Large intestine (tissue), 12 donors: ENCODE measurements around the gene CDKN1B. TPM values are rescaled to one million over a fixed set of nuclear protein-coding genes. Genes with fewer than 3 reads are reported as not detected.

Source experiments
- DNase-seq, 2 donors: peaks; one replicate each; pipeline versions ENCODE4 v3.0.0 to v3.0.0-alpha.2; 2013
- H3K27ac ChIP-seq: one replicate; pipeline ENCODE4 v1.5.1; 2013; ENCODE audit warnings: low read length
- H3K27me3 ChIP-seq: 2 replicates; pipeline ENCODE4 v1.6.1; 2013; ENCODE audit warnings: low read length; ENCODE audit not compliant: control insufficient read depth, insufficient read depth
- H3K36me3 ChIP-seq: 2 replicates; pipeline ENCODE4 v1.6.1; 2013; ENCODE audit warnings: low read length; ENCODE audit not compliant: control insufficient read depth, insufficient read depth
- H3K4me1 ChIP-seq: one replicate; pipeline ENCODE4 v1.6.1; 2013; ENCODE audit warnings: low read length; ENCODE audit not compliant: control insufficient read depth, insufficient read depth
- H3K4me3 ChIP-seq: one replicate; pipeline ENCODE4 v1.5.1; 2013; ENCODE audit warnings: low read length
- H3K9me3 ChIP-seq: one replicate; pipeline ENCODE4 v1.6.1; 2013; ENCODE audit warnings: mild to moderate bottlenecking, low read depth, low read length, moderate library complexity; ENCODE audit not compliant: control insufficient read depth
- WGBS: methylation state at CpG from one replicate; pipeline ENCODE4 v1.1.5; 2013; ENCODE audit warnings: low lambda C conversion rate; ENCODE audit not compliant: insufficient coverage; 5-methylcytosine and 5-hydroxymethylcytosine counted together
- long read RNA-seq, 11 donors: transcript quantifications; one replicate each; lab custom pipeline, GENCODE V29; 2026
- polyA plus RNA-seq: library from polyadenylated mRNA; unstranded; fragments of 120-200 nt; gene quantifications from one replicate; pipeline ENCODE4 v1.2.1, GENCODE V29; 2013

CDKN1B gene
- 85.9 TPM for polyA plus RNA-seq
- long read RNA-seq, donor 1, transcript CDKN1B-201 (3 exons, 2,657 nt), result major isoform, 18 of 18 reads
- long read RNA-seq, donor 1, partial matches to known transcripts, result 0 of 18 reads
- long read RNA-seq, donor 1, other reads (novel, unspliced or antisense), result 0 of 18 reads
- long read RNA-seq, donor 2, transcript CDKN1B-201 (3 exons, 2,657 nt), result major isoform, 29 of 40 reads
- long read RNA-seq, donor 2, partial matches to known transcripts, result 11 of 40 reads
- long read RNA-seq, donor 2, other reads (novel, unspliced or antisense), result 0 of 40 reads
- long read RNA-seq, donor 3, result 0 reads
- long read RNA-seq, donor 4, transcript CDKN1B-201 (3 exons, 2,657 nt), result major isoform, 6 of 6 reads
- long read RNA-seq, donor 4, partial matches to known transcripts, result 0 of 6 reads
- long read RNA-seq, donor 4, other reads (novel, unspliced or antisense), result 0 of 6 reads
- long read RNA-seq, donor 5, partial matches to known transcripts, result 0 of 4 reads
- long read RNA-seq, donor 5, other reads (novel, unspliced or antisense), result 0 of 4 reads
- long read RNA-seq, donor 6, transcript CDKN1B-201 (3 exons, 2,657 nt), result major isoform, 53 of 53 reads
- long read RNA-seq, donor 6, partial matches to known transcripts, result 0 of 53 reads
- long read RNA-seq, donor 6, other reads (novel, unspliced or antisense), result 0 of 53 reads
- long read RNA-seq, donor 7, transcript CDKN1B-201 (3 exons, 2,657 nt), result major isoform, 14 of 14 reads
- long read RNA-seq, donor 7, partial matches to known transcripts, result 0 of 14 reads
- long read RNA-seq, donor 7, other reads (novel, unspliced or antisense), result 0 of 14 reads
- long read RNA-seq, donor 8, transcript CDKN1B-201 (3 exons, 2,657 nt), result major isoform, 51 of 51 reads
- long read RNA-seq, donor 8, partial matches to known transcripts, result 0 of 51 reads
- long read RNA-seq, donor 8, other reads (novel, unspliced or antisense), result 0 of 51 reads
- long read RNA-seq, donor 9, transcript CDKN1B-201 (3 exons, 2,657 nt), result major isoform, 43 of 43 reads
- long read RNA-seq, donor 9, partial matches to known transcripts, result 0 of 43 reads
- long read RNA-seq, donor 9, other reads (novel, unspliced or antisense), result 0 of 43 reads
- long read RNA-seq, donor 10, transcript CDKN1B-201 (3 exons, 2,657 nt), result major isoform, 58 of 58 reads
- long read RNA-seq, donor 10, partial matches to known transcripts, result 0 of 58 reads
- long read RNA-seq, donor 10, other reads (novel, unspliced or antisense), result 0 of 58 reads
- long read RNA-seq, donor 11, transcript CDKN1B-201 (3 exons, 2,657 nt), result major isoform, 22 of 22 reads
- long read RNA-seq, donor 11, partial matches to known transcripts, result 0 of 22 reads
- long read RNA-seq, donor 11, other reads (novel, unspliced or antisense), result 0 of 22 reads

DNA sequence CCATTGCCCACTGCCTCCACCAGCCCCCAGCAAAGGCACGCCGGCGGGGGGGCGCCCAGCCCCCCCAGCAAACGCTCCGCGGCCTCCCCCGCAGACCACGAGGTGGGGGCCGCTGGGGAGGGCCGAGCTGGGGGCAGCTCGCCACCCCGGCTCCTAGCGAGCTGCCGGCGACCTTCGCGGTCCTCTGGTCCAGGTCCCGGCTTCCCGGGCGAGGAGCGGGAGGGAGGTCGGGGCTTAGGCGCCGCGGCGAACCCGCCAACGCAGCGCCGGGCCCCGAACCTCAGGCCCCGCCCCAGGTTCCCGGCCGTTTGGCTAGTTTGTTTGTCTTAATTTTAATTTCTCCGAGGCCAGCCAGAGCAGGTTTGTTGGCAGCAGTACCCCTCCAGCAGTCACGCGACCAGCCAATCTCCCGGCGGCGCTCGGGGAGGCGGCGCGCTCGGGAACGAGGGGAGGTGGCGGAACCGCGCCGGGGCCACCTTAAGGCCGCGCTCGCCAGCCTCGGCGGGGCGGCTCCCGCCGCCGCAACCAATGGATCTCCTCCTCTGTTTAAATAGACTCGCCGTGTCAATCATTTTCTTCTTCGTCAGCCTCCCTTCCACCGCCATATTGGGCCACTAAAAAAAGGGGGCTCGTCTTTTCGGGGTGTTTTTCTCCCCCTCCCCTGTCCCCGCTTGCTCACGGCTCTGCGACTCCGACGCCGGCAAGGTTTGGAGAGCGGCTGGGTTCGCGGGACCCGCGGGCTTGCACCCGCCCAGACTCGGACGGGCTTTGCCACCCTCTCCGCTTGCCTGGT lies at the start of gene CDKN1B:
CDKN1B (plus strand) TSS at position 576 of the 793 bp plus-strand sequence. CDS start 472 bp downstream, outside the sequence.
- no CpG with 5 or more reads among the region's 81 CpGs for WGBS
- Histone ChIP-seq H3K27ac (peak within 1 kb of the TSS; percentile 100), H3K36me3 (peaks cover 15% of the 10 kb centered on the region), H3K9me3 (no peaks in the 10 kb centered on the region), H3K4me3 (peak within 1 kb of the TSS; percentile 98), H3K4me1 (peaks cover 26% of the 10 kb centered on the region), H3K27me3 (no peaks in the 10 kb centered on the region)
- peak; percentile 92 to 96 for DNase-seq

- H3K4me3 ChIP-seq, result no peak overlapping the region
- H3K4me1 ChIP-seq, result no peaks in the 10 kb centered on the region
- 100% methylated on average over 1 of the region's 1 CpG for WGBS
- DNase-seq, result no peak
- H3K9me3 ChIP-seq, result no peaks in the 10 kb centered on the region
- no peaks in the 10 kb centered on the region for H3K27me3 ChIP-seq
- H3K36me3 ChIP-seq, result no peaks in the 10 kb centered on the region
- no peak overlapping the region for H3K27ac ChIP-seq
Observed at GRCh38 chr12:12668005-12668404, 49.2 kb upstream of the CDKN1B start.

- Histone ChIP-seq H3K4me3 (no peak overlapping the region), H3K27me3 (no peaks in the 10 kb centered on the region), H3K36me3 (no peaks in the 10 kb centered on the region), H3K9me3 (no peaks in the 10 kb centered on the region), H3K27ac (no peak overlapping the region), H3K4me1 (no peaks in the 10 kb centered on the region)
- 100% methylated on average over 1 of the region's 2 CpGs for WGBS
- DNase-seq, result no peak
Observed at GRCh38 chr12:12669020-12669419, 48.1 kb upstream of the CDKN1B start.

GRCh38 chr12:12671850-12672660 lies 45.1 kb upstream of the CDKN1B start:
- Histone ChIP-seq H3K4me1 (no peaks in the 10 kb centered on the region), H3K9me3 (no peaks in the 10 kb centered on the region), H3K27ac (no peak overlapping the region), H3K27me3 (no peaks in the 10 kb centered on the region), H3K4me3 (no peak overlapping the region), H3K36me3 (no peaks in the 10 kb centered on the region)
- DNase-seq, result no peak
- 64% methylated on average over 5 of the region's 8 CpGs for WGBS

GRCh38 chr12:12673296-12673695 lies 43.9 kb upstream of the CDKN1B start:
- Histone ChIP-seq H3K4me1 (no peaks in the 10 kb centered on the region), H3K36me3 (no peaks in the 10 kb centered on the region), H3K9me3 (no peaks in the 10 kb centered on the region), H3K27ac (no peak overlapping the region), H3K4me3 (no peak overlapping the region), H3K27me3 (no peaks in the 10 kb centered on the region)
- no CpG with 5 or more reads among the region's 3 CpGs for WGBS
- DNase-seq, result no peak

- no peak for DNase-seq
- Histone ChIP-seq H3K4me1 (no peaks in the 10 kb centered on the region), H3K27me3 (no peaks in the 10 kb centered on the region), H3K36me3 (no peaks in the 10 kb centered on the region), H3K4me3 (no peak overlapping the region), H3K27ac (no peak overlapping the region), H3K9me3 (no peaks in the 10 kb centered on the region)
- WGBS, result 40% methylated on average over 1 of the region's 3 CpGs
Observed at GRCh38 chr12:12676605-12677004, 40.6 kb upstream of the CDKN1B start.

DNA sequence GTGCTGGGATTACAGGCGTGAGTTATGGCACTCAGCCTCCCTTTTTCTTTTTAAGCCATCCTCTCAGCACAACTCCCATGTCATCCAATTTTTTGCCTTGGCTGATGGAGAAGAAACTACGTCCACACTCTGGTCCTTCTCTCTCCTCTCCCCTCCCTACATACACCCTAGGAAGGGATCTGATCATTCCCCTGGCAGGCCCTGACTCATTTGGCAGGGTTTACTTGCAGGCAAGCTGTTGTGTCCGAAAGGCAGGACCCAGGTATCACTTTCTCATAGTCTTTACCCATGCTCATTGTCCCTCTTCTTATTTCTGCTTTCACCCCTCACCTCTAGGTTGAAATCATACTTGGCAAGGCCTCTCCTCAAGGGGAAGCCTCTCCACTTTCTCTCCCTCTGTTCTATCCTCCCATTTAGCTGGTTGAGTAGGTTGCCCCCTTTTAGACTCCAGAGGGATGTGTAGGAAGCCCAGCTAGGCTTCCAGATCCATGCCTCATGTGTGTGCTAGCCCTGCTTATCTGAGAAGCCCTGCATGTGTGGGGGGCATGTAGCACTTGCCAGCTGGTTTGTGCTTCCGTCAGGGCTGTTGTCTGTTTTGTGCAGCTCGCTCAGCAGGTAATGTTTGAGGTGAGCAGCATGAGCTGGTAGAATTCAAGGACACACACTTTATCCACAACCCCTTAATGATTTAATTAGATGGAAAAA lies 36.0 kb upstream of the CDKN1B start:
- Histone ChIP-seq H3K4me1 (no peaks in the 10 kb centered on the region), H3K27me3 (no peaks in the 10 kb centered on the region), H3K27ac (no peak overlapping the region), H3K9me3 (no peaks in the 10 kb centered on the region), H3K36me3 (no peaks in the 10 kb centered on the region), H3K4me3 (no peak overlapping the region)
- no peak for DNase-seq
- WGBS, result no CpG with 5 or more reads among the region's 5 CpGs

- Histone ChIP-seq H3K4me1 (no peaks in the 10 kb centered on the region), H3K27ac (no peak overlapping the region), H3K27me3 (no peaks in the 10 kb centered on the region), H3K4me3 (no peak overlapping the region), H3K36me3 (no peaks in the 10 kb centered on the region), H3K9me3 (no peaks in the 10 kb centered on the region)
- no peak for DNase-seq
Observed at GRCh38 chr12:12682284-12682683, 34.9 kb upstream of the CDKN1B start.
